Measurements from ENCODE around the gene FOXB2. TPM values are rescaled to one million over a fixed set of nuclear protein-coding genes. Genes with fewer than 3 reads are reported as not detected.

FOXB2 gene
- total RNA-seq, 4 donors from 2014 or later, result not detected

DNA sequence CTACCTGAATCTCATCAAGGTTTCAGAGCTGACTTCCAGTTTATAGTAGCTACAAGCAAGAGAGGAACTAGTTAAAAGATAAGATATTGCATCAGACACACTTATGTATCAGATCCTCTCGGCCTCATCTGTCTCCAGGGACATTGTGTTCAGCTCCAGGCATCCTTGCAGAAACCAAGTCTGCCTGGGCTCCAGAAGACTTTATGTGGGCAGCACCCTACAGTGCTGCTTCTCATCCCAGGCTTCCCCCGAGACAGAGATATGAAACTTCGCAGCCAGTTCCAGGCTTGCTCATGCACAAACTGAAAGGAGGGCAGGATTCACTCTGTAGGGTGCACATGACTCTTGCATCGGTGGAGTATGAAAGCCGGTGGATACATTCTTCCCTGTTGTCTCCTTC, 33.9 kb upstream of the FOXB2 start:
- in situ Hi-C loops (cut with MboI; ENCODE audit: low sequenced_read_pairs in 4 of 4), result loop anchor here in 2 of 4 donors (10.0 to 25.0 kb wide), 2 partner anchors 171 to 173 kb away; no protein-coding TSS in a partner anchor
- TF ChIP-seq, protein P1, sequence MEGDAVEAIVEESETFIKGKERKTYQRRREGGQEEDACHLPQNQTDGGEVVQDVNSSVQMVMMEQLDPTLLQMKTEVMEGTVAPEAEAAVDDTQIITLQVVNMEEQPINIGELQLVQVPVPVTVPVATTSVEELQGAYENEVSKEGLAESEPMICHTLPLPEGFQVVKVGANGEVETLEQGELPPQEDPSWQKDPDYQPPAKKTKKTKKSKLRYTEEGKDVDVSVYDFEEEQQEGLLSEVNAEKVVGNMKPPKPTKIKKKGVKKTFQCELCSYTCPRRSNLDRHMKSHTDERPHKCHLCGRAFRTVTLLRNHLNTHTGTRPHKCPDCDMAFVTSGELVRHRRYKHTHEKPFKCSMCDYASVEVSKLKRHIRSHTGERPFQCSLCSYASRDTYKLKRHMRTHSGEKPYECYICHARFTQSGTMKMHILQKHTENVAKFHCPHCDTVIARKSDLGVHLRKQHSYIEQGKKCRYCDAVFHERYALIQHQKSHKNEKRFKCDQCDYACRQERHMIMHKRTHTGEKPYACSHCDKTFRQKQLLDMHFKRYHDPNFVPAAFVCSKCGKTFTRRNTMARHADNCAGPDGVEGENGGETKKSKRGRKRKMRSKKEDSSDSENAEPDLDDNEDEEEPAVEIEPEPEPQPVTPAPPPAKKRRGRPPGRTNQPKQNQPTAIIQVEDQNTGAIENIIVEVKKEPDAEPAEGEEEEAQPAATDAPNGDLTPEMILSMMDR (IDR thresholded peaks at IDR 0.05 in 4 of 5, conservative IDR thresholded peaks at IDR 0.05 in 1 of 5), result no peak
- Histone ChIP-seq H3K4me3 (no peak overlapping the region), H3K4me1 (no peaks in the 10 kb centered on the region), H3K36me3 (no peaks in the 10 kb centered on the region), H3K27ac (no peak overlapping the region), H3K9me3 (no peaks in the 10 kb centered on the region), H3K27me3 (peaks cover 3 to 4% (median 3%) of the 10 kb centered on the region in 3 donors)
- intact Hi-C loops (cut with DNase I; ENCODE audit: low total_unique reads), result no loop called here
- ATAC-seq (no peak), DNase-seq (no peak)

GRCh38 chr9:76987594-76988200, 31.8 kb upstream of the FOXB2 start:
- in situ Hi-C loops (cut with MboI; ENCODE audit: low sequenced_read_pairs in 4 of 4) (loop anchor here in 2 of 4 donors (10.0 to 25.0 kb wide), 2 partner anchors 173 to 175 kb away; no protein-coding TSS in a partner anchor), intact Hi-C loops (cut with DNase I; ENCODE audit: low total_unique reads) (loop anchor here (2.0 kb wide), 1 partner anchor 179 kb away; no protein-coding TSS in a partner anchor)
- no peak overlapping the region for H3K27ac ChIP-seq
- peaks cover 3 to 6% (median 4%) of the 10 kb centered on the region in 3 donors for H3K27me3 ChIP-seq
- no peaks in the 10 kb centered on the region for H3K9me3 ChIP-seq
- no peaks in the 10 kb centered on the region for H3K36me3 ChIP-seq
- H3K4me3 ChIP-seq, result no peak overlapping the region
- ATAC-seq (no peak), DNase-seq (no peak)
- TF ChIP-seq POLR2A (IDR thresholded peaks at IDR 0.05), result no peak
- TF ChIP-seq, protein P1 (IDR thresholded peaks at IDR 0.05 in 4 of 5, conservative IDR thresholded peaks at IDR 0.05 in 1 of 5), result peak in 3 of 5 experiments; percentile 23 to 38 (median 33)
- no peaks in the 10 kb centered on the region for H3K4me1 ChIP-seq

DNA sequence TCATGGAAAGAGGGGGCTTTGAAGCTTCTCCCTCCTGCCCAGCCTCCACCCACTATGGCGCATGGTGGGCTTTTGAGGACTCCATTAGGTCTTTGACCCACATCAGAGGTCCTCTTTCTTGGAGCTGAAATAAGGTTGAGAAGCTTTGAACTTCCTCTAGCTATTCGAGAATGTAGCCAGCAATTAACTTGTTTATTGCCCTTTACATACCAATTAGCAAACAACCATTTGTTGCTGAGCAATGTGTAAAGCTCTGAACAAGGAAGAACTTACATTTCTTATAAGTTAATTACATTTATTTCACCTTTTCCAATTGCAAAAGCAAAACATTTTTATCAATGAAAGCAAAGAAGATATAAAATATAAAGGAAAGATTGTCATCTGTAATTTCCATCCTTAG, 30.5 kb upstream of the FOXB2 start:
- intact Hi-C loops (cut with DNase I; ENCODE audit: low total_unique reads) (no loop called here), in situ Hi-C loops (cut with MboI; ENCODE audit: low sequenced_read_pairs in 4 of 4) (loop anchor here in 2 of 4 donors (10.0 to 25.0 kb wide), 2 partner anchors 174 to 177 kb away; no protein-coding TSS in a partner anchor)
- no peak overlapping the region for H3K27ac ChIP-seq
- ATAC-seq, result no peak
- H3K9me3 ChIP-seq, result no peaks in the 10 kb centered on the region
- no peak overlapping the region for H3K4me3 ChIP-seq
- H3K36me3 ChIP-seq, result no peaks in the 10 kb centered on the region
- no peak for DNase-seq
- peaks cover 3 to 4% (median 3%) of the 10 kb centered on the region in 3 donors for H3K27me3 ChIP-seq
- TF ChIP-seq POLR2A (IDR thresholded peaks at IDR 0.05), result no peak
- TF ChIP-seq, protein P1 (IDR thresholded peaks at IDR 0.05 in 4 of 5, conservative IDR thresholded peaks at IDR 0.05 in 1 of 5), result no peak
- H3K4me1 ChIP-seq, result no peaks in the 10 kb centered on the region

- Histone ChIP-seq H3K4me1 (no peaks in the 10 kb centered on the region), H3K27ac (no peak overlapping the region), H3K36me3 (no peaks in the 10 kb centered on the region), H3K4me3 (no peak overlapping the region), H3K9me3 (no peaks in the 10 kb centered on the region), H3K27me3 (peaks cover 2 to 3% (median 3%) of the 10 kb centered on the region in 3 donors)
- in situ Hi-C loops (cut with MboI; ENCODE audit: low sequenced_read_pairs in 4 of 4), result loop anchor here in 2 of 4 donors (10.0 to 25.0 kb wide), 2 partner anchors 175 to 177 kb away; no protein-coding TSS in a partner anchor
- no peak for DNase-seq
- intact Hi-C loops (cut with DNase I; ENCODE audit: low total_unique reads), result no loop called here
- TF ChIP-seq, protein P1 (IDR thresholded peaks at IDR 0.05 in 4 of 5, conservative IDR thresholded peaks at IDR 0.05 in 1 of 5), result no peak
- TF ChIP-seq POLR2A (IDR thresholded peaks at IDR 0.05), result no peak
- ATAC-seq, result no peak
These were observed 30.0 kb upstream of the FOXB2 start for GRCh38 chr9:76989501-76989900.

All from gastrocnemius medialis (tissue), 4 donors.